Occipital lobe (tissue), 2 donors: ENCODE measurements around the gene C16orf92. TPM values are rescaled to one million over a fixed set of nuclear protein-coding genes. Genes with fewer than 3 reads are reported as not detected.

Experiments used
- DNase-seq: peaks from one replicate; lab custom pipeline; 2025; lab: John Stamatoyannopoulos, UW
- total RNA-seq: library from RNA; depleted of rRNA; stranded (reverse); fragments of >200 nt; gene quantifications from one replicate; pipeline ENCODE4 v1.2.3, GENCODE V29; 2014

The C16orf92 gene
- not detected for total RNA-seq

- no peak for DNase-seq
Measured at GRCh38 chr16:30022887-30023286, at the start of gene C16orf92. Gene C16orf92 (plus strand): TSS chr16:30023198. CDS start chr16:30023341, 143 bp downstream.

- peak; percentile 100 for DNase-seq
Measured at GRCh38 chr16:29973384-29974246, 49.4 kb upstream of the C16orf92 start, which contains the start of gene TAOK2. Gene TAOK2 (plus strand): TSS chr16:29973868. CDS start chr16:29977773, 3,905 bp downstream.

- DNase-seq = no peak
Measured at GRCh38 chr16:29974291-29975133, 48.5 kb upstream of the C16orf92 start.

DNA sequence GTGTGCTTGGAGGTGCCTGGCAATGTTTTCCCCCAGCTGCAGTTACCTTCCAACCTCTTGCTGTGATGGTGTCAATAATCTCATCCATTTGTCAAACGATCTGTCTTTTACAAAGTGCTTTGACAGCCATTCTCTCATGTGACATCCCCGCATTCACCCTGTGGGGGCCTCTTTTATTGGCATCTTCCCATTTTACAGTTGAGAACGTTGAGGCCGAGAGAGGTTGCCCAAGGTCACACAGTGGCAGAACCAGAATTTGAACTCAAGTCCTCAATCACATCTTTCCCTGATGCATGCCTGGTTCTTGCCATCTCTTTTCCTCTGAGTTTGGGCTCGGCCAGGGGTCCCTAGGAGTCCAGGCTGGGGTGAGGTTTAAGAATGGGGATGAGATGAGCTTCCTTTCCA is 47.9 kb upstream of the C16orf92 start:
- DNase-seq = no peak

DNA sequence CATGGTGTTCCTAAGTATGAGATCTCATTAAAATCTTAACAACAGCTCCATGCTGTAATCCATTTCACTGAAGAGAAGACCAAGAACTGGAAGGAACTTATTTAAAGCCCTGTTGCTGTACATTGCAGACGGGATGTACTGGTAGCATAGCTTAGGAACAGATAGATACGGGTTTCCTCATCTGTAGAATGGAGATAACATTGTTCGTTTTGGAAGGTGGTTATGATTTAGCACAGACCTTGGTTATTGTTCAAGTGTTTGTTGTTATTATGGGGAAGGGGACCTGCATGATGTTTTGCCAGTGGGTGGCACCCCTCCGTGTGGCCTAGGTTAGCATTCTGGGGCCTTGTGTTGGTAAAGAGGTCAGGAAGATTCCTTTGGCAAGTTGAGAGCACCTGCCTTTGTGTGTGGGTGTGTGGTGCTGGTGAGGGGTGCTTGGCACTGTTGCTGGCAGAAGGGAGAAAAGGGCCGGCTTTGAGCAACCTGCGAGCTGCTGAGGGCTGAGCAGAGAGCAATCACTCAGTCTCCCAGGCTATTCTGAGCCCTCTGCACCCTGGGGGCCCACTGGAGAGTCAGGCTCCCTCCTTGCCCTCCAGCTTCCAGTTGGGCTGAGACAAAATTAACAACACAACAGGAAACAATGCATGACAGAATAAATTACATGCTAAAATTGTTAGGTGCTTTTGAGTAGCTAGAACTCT is 47.0 kb upstream of the C16orf92 start:
- DNase-seq = no peak

GRCh38 chr16:29977063-29977825 is 45.8 kb upstream of the C16orf92 start:
- DNase-seq = no peak

DNA sequence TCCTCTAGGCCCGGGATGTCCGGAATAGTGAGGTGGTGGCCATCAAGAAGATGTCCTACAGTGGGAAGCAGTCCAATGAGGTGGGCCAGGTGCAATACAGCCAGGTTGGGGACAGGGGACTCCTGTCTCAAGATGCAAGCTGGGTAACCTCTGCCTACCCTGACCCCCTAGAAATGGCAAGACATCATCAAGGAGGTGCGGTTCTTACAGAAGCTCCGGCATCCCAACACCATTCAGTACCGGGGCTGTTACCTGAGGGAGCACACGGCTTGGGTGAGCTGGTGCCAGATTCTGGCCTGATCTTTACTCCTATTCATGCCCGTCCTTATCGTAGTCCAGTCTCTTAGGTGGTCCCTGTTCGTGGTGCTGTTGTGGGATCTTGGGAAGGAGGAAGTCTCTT is 44.9 kb upstream of the C16orf92 start:
- no peak for DNase-seq

DNA sequence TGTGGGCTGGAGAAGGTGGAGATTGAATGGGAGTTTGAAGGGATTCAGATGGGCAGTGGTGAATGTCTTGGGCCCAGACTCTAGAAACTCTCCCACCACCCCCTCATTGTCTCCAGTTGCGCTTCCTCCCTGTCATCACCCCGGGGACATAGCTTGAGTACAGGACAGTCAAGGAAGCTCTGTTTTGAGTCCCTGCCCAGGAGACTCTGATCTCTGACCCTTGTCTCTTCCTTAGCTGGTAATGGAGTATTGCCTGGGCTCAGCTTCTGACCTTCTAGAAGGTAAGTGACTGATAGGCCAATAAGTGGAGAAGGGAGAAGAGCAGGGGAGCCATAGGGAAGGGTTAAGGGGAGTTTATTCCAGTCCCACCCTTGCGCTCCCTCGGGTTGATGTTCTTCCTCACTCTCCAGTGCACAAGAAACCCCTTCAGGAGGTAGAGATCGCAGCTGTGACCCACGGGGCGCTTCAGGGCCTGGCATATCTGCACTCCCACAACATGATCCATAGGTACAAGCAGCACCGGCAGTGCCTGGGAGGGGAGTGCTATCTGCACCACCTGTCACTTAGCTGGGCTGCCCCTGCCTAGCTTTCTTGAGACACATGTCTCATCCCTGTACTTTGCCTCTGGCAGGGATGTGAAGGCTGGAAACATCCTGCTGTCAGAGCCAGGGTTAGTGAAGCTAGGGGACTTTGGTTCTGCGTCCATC is 44.3 kb upstream of the C16orf92 start:
- DNase-seq = no peak

GRCh38 chr16:29982560-29983419 is 40.2 kb upstream of the C16orf92 start:
- DNase-seq = no peak

DNA sequence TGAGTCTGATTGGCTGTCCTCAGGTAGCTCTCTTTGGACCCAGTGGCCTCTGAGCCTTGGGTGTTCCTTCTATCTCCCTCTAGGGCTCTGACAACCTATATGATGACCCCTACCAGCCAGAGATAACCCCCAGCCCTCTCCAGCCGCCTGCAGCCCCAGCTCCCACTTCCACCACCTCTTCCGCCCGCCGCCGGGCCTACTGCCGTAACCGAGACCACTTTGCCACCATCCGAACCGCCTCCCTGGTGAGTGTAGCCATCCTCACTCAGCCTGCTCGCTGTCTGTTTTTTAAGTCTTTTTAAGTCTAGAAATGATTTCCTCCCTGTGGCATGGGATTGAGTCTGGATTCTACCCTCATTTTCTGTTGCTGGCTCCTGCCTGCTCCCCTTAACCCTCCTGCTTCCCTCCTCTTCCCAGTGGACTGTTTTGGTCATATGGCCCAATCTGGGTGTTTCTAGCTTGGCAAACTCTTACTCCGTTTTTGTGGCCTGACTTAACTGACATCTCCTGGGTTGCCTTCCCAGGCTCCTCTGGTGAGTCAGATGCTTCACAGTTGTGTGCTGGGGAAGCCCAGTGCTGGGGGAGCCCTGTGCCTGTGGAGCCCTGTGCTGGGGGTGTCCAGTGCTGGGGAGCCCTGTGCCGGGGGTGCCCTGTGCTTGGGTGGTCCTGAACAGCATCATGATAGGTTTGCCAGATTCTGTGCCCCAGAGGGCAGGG is 39.4 kb upstream of the C16orf92 start:
- no peak for DNase-seq

DNA sequence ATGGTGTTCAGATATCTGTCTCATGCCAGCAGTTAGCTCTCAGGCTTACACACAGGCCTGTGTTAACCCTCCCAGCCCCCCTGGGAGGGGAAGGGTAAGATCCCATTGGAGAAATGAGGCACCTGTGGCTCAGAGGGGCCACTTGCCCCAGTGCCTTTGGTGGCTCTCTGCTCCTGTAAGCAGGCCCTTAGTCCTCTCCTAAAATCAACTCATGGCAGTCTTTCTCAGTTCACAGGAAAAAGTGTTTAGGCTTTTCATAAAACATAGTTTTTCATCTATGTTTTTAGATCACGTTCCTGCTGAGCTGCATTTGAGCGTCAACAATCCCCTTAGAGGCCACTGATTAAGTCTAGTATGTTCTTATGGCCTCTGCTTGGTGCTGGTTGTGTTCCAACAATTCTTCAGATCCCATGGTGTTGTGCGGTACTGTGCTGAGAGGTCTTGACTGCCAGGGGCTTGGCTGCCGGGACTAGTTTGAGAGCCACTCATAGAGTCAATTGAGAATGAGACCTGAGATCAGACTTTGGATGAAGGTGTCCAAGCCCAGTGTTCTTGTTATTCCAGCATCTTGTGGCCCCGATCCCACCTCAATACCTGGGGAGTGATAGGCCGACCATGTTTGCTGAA is 38.7 kb upstream of the C16orf92 start:
- DNase-seq = no peak

- DNase-seq = no peak
Measured at GRCh38 chr16:29984764-29985147, 38.2 kb upstream of the C16orf92 start.

DNA sequence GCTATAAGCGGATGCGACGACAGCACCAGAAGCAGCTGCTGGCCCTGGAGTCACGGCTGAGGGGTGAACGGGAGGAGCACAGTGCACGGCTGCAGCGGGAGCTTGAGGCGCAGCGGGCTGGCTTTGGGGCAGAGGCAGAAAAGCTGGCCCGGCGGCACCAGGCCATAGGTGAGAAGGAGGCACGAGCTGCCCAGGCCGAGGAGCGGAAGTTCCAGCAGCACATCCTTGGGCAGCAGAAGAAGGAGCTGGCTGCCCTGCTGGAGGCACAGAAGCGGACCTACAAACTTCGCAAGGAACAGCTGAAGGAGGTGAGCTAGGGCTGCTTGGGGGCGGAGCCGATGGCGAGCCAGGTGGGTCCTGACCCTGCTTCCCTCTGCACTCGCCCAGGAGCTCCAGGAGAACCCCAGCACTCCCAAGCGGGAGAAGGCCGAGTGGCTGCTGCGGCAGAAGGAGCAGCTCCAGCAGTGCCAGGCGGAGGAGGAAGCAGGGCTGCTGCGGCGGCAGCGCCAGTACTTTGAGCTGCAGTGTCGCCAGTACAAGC is 37.7 kb upstream of the C16orf92 start:
- DNase-seq = no peak

- DNase-seq = no peak
Measured at GRCh38 chr16:29986231-29986630, 36.8 kb upstream of the C16orf92 start.

DNA sequence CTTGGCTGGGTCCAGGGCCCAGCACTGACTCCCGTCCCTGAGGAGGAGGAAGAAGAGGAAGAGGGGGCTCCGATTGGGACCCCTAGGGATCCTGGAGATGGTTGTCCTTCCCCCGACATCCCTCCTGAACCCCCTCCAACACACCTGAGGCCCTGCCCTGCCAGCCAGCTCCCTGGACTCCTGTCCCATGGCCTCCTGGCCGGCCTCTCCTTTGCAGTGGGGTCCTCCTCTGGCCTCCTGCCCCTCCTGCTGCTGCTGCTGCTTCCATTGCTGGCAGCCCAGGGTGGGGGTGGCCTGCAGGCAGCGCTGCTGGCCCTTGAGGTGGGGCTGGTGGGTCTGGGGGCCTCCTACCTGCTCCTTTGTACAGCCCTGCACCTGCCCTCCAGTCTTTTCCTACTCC is 36.1 kb upstream of the C16orf92 start:
- DNase-seq = no peak

DNA sequence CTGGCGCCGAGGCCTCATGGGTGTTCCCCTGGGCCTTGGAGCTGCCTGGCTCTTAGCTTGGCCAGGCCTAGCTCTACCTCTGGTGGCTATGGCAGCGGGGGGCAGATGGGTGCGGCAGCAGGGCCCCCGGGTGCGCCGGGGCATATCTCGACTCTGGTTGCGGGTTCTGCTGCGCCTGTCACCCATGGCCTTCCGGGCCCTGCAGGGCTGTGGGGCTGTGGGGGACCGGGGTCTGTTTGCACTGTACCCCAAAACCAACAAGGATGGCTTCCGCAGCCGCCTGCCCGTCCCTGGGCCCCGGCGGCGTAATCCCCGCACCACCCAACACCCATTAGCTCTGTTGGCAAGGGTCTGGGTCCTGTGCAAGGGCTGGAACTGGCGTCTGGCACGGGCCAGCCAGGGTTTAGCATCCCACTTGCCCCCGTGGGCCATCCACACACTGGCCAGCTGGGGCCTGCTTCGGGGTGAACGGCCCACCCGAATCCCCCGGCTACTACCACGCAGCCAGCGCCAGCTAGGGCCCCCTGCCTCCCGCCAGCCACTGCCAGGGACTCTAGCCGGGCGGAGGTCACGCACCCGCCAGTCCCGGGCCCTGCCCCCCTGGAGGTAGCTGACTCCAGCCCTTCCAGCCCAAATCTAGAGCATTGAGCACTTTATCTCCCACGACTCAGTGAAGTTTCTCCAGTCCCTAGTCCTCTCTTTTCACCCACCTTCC is 35.5 kb upstream of the C16orf92 start:
- DNase-seq = no peak

GRCh38 chr16:29988346-29989075 is 34.5 kb upstream of the C16orf92 start:
- DNase-seq = no peak
